SK-N-SH (cell line): Measurements from ENCODE around the gene RBM42. TPM values are rescaled to one million over a fixed set of nuclear protein-coding genes. Genes with fewer than 3 reads are reported as not detected.

Experiments
- CTCF ChIA-PET: fragments of 300-600, 350-600 bp; formaldehyde crosslinking; extraction: SDS; loops from one replicate; lab custom pipeline; 2021; lab: Yijun Ruan, JAX
- POLR2A ChIA-PET: fragments of 350-600 bp; sonication (Branson Sonifier 250); formaldehyde crosslinking; extraction: SDS; loops from one replicate; lab custom pipeline; 2020; ENCODE audit warnings: antibody characterized with exemption, inconsistent platforms; lab: Yijun Ruan, JAX
- DNase-seq: peaks from one replicate; pipeline ENCODE4 v3.0.0; 2012
- H2AFZ ChIP-seq: fragments of 200-600 bp; sonication (generic); 2 replicates; pipeline ENCODE4 v1.8.1; 2016; ENCODE audit warnings: antibody characterized with exemption, mild to moderate bottlenecking, low read depth
- H3F3A ChIP-seq: fragments of 200-600 bp; sonication (generic); replicated peaks from 2 replicates; pipeline ENCODE3; 2016; ENCODE audit warnings: antibody characterized with exemption, mild to moderate bottlenecking; ENCODE audit not compliant: insufficient read depth
- H3K27ac ChIP-seq, 2 experiments: fragments of 200-500 bp in 1 of 2; fragments of 200-600 bp in 1 of 2; sonication (Bioruptor generic) in 1 of 2; sonication (generic), shearing (Covaris generic) in 1 of 2; 2 replicates each; pipeline versions ENCODE4 v1.5.1 to v1.6.1; 2014 to 2016; ENCODE audit warnings: low read depth in 2 of 2, inconsistent platforms in 1 of 2, low read length in 1 of 2, mild to moderate bottlenecking in 1 of 2, mixed read lengths in 1 of 2
- H3K27me3 ChIP-seq: fragments of 200-600 bp; sonication (generic), shearing (Covaris generic); 2 replicates; pipeline ENCODE4 v1.6.1; 2016; ENCODE audit warnings: mixed run types; ENCODE audit not compliant: insufficient read depth
- H3K36me3 ChIP-seq, 2 experiments: fragments of 200-500 bp in 1 of 2; fragments of 200-600 bp in 1 of 2; sonication (Bioruptor generic) in 1 of 2; sonication (generic) in 1 of 2; replicated peaks in 1 of 2; 2 replicates each; pipeline versions ENCODE3 to v1.5.1; 2014 to 2016; ENCODE audit warnings: low read length in 1 of 2, mild to moderate bottlenecking in 1 of 2; ENCODE audit not compliant: insufficient read depth in 2 of 2, control insufficient read depth in 1 of 2
- H3K4me1 ChIP-seq, 2 experiments: fragments of 200-500 bp in 1 of 2; fragments of 200-600 bp in 1 of 2; sonication (Bioruptor generic) in 1 of 2; sonication (generic), shearing (Covaris generic) in 1 of 2; 2 replicates each; pipeline versions ENCODE4 v1.5.1 to v1.6.1; 2014 to 2016; ENCODE audit warnings: low read depth in 1 of 2, low read length in 1 of 2, mixed run types in 1 of 2; ENCODE audit not compliant: insufficient read depth in 2 of 2, control insufficient read depth in 1 of 2
- H3K4me2 ChIP-seq: fragments of 200-600 bp; sonication (generic), shearing (Covaris generic); 2 replicates; pipeline ENCODE4 v1.6.1; 2017; ENCODE audit warnings: mixed run types
- H3K4me3 ChIP-seq, 2 experiments: fragments of 200-500 bp in 1 of 2; fragments of 200-600 bp in 1 of 2; sonication (Bioruptor generic) in 1 of 2; sonication (generic), shearing (Covaris generic) in 1 of 2; 2 replicates each; pipeline versions ENCODE4 v1.5.1 to v1.8.1; 2014 to 2016; ENCODE audit warnings: low read depth in 2 of 2, inconsistent platforms in 1 of 2, low read length in 1 of 2, mild to moderate bottlenecking in 1 of 2, mixed read lengths in 1 of 2, moderate library complexity in 1 of 2
- H3K79me2 ChIP-seq: fragments of 200-600 bp; sonication (generic); 2 replicates; pipeline ENCODE4 v1.8.1; 2017; ENCODE audit warnings: mild to moderate bottlenecking; ENCODE audit not compliant: insufficient read depth
- H3K9ac ChIP-seq: fragments of 200-600 bp; sonication (generic); 2 replicates; pipeline ENCODE4 v1.6.1; 2017; ENCODE audit warnings: mixed run types
- H3K9me2 ChIP-seq: fragments of 200-600 bp; sonication (generic); 2 replicates; pipeline ENCODE4 v1.6.1; 2017; ENCODE audit warnings: mixed run types
- H3K9me3 ChIP-seq: fragments of 200-600 bp; sonication (generic); 2 replicates; pipeline ENCODE4 v1.6.1; 2017; ENCODE audit warnings: mixed run types, mild to moderate bottlenecking, moderate library complexity
- H4K20me1 ChIP-seq: fragments of 200-600 bp; sonication (generic); 2 replicates; pipeline ENCODE4 v1.6.1; 2017; ENCODE audit warnings: mild to moderate bottlenecking, mixed run types; ENCODE audit not compliant: insufficient read depth
- MAX ChIP-seq: IDR thresholded peaks from 2 replicates; pipeline ENCODE4 v1.4.0; 2012; ENCODE audit warnings: low read depth
- MEF2A ChIP-seq: IDR thresholded peaks from 2 replicates; pipeline ENCODE4 v1.4.0; 2012; ENCODE audit warnings: low read depth, borderline replicate concordance
- REST ChIP-seq: IDR thresholded peaks from 2 replicates; pipeline ENCODE4 v1.6.1; 2012; ENCODE audit warnings: mild to moderate bottlenecking, low read depth, low read length, moderate library complexity
- SMC3 ChIP-seq: IDR thresholded peaks from 2 replicates; pipeline ENCODE4 v1.6.1; 2012; ENCODE audit warnings: low read depth, low read length, improper control_type of control experiment
- YY1 ChIP-seq: IDR thresholded peaks from 2 replicates; pipeline ENCODE4 v1.4.0; 2012; ENCODE audit warnings: low read depth, mild to moderate bottlenecking
- WGBS: methylation state at CpG from one replicate; pipeline ENCODE4 v1.1.6; 2017; ENCODE audit warnings: low lambda C conversion rate; 5-methylcytosine and 5-hydroxymethylcytosine counted together
- polyA plus RNA-seq, 3 experiments: library from polyadenylated mRNA; depleted of rRNA; stranded (reverse); fragments of >200 nt; gene quantifications; 2 replicates each; pipeline ENCODE4 v1.2.3, GENCODE V29; 2012

Gene RBM42
- polyA plus RNA-seq, 1 of the 3 experiments (the other 2 are of a cell fraction): 69.9 TPM

DNA sequence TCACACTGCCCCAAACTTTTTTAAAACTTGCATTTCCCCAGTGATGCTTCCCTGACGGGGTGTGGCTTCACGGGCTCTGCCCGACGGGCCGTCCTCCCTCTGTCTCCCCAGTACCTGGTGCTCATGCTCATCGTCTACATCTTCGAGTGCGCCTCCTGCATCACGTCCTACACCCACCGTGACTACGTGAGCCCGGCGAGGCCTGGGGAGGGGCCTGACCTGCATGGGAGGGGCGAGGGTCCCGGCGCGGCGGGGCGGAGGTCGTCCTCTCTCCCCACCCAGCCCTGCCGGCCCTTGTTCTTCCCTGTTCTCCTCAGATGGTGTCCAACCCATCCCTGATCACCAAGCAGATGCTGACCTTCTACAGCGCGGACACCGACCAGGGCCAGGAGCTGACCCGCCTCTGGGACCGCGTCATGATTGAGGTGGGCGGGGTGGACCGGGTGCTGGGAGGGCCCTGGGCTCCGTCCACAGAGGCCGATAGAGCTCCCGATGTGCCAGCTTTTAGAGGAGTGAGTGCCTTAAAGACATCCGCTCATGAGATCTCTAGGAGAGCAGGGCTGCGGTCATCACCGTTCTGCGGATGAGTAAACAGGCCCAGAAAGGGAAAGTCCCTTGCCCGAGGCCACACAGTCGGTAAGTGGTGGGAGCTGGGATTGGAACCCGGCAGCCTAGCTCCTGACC, 44.4 kb downstream of the RBM42 start:
- TF ChIP-seq SMC3 (no peak), MEF2A (no peak), MAX (0 out of 2 replicates have a peak, but pooled peaks have one; percentile 31)
- TF ChIP-seq, all 33 proteins: peak for 1
- POLR2A ChIA-PET: interaction anchor here (1.1 kb wide), 1 partner anchor 25 kb away, joined by 3 read pairs; the partner anchor contains the start of gene COX6B1
- peak overlapping the region; percentile 40 to 65 for H3K4me3 ChIP-seq
- peak; percentile 84 for DNase-seq
- no peaks in the 10 kb centered on the region for H3K9me3 ChIP-seq
- H3K27me3 ChIP-seq: peaks cover 47% of the 10 kb centered on the region; the same call in 1 of the 2 replicates
- 0 out of 2 replicates have a peak overlapping the region, but pooled peaks have one; percentile 17 for H3K9ac ChIP-seq
- H2AFZ ChIP-seq: peak overlapping the region; percentile 93; the same call in 1 of the 2 replicates
- H3K36me3 ChIP-seq: no peaks in the 10 kb centered on the region
- 4% methylated on average over 36 of the region's 39 CpGs for WGBS
- no peaks in the 10 kb centered on the region for H3F3A ChIP-seq
- H3K79me2 ChIP-seq: no peaks in the 10 kb centered on the region
- CTCF ChIA-PET: interaction anchor here (1.0 to 2.7 kb wide), 3 partner anchors 11 to 124 kb away, joined by 3 to 10 read pairs (median 5); no protein-coding TSS in a partner anchor
- no peaks in the 10 kb centered on the region for H4K20me1 ChIP-seq
- H3K27ac ChIP-seq: no peak overlapping the region
- H3K4me2 ChIP-seq: peak overlapping the region; percentile 67
- no peaks in the 10 kb centered on the region for H3K9me2 ChIP-seq
- no peaks in the 10 kb centered on the region; a peak in 1 of 4 replicates for H3K4me1 ChIP-seq

DNA sequence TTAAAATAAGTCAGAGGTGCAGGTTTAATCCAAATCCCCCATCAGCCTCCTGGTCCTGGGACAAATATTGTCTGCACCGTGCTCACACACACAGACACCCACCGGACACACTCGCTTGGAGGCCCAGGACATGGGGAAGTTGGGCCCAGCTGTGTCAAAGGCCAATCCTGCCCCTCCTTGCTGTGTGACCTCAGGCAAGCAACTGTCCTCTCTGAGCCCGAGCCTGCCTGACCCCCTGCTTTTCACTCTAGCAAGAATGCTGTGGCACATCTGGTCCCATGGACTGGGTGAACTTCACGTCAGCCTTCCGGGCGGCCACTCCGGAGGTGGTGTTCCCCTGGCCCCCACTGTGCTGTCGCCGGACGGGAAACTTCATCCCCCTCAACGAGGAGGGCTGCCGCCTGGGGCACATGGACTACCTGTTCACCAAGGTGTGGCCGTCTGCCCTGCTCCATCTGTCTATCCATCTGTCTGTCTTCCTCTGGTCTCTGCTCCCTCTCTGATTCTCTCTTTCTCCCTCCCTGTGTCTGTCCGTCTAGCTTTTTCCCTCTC, 46.8 kb downstream of the RBM42 start:
- TF ChIP-seq REST (no peak), YY1 (no peak)
- WGBS: 20% methylated on average over 9 of the region's 15 CpGs
- no peak overlapping the region for H2AFZ ChIP-seq
- no peaks in the 10 kb centered on the region for H3K9me2 ChIP-seq
- H3K27ac ChIP-seq: no peak overlapping the region
- H3K9ac ChIP-seq: no peak overlapping the region
- no peaks in the 10 kb centered on the region for H3K36me3 ChIP-seq
- H4K20me1 ChIP-seq: no peaks in the 10 kb centered on the region
- no peaks in the 10 kb centered on the region for H3K9me3 ChIP-seq
- H3K4me3 ChIP-seq: no peak overlapping the region
- ChIA-PET CTCF (no interaction called here), POLR2A (no interaction called here)
- H3K4me1 ChIP-seq: no peaks in the 10 kb centered on the region; a peak in 1 of 4 replicates
- H3K4me2 ChIP-seq: no peak overlapping the region
- peaks cover 31% of the 10 kb centered on the region; the same call in 1 of the 2 replicates for H3K27me3 ChIP-seq
- DNase-seq: no peak
- H3F3A ChIP-seq: no peaks in the 10 kb centered on the region
- H3K79me2 ChIP-seq: no peaks in the 10 kb centered on the region

Other genes starting within 250 kb of the RBM42 start
- gene FFAR2, start 180.8 kb upstream of the RBM42 start, polyA plus RNA-seq (2012; rRNA removed): not detected in 2 replicates
- not detected in 2 replicates for gene KRTDAP, start 138.6 kb upstream of the RBM42 start, polyA plus RNA-seq (2012; rRNA removed)
- not detected in 2 replicates for gene DMKN, start 115.4 kb upstream of the RBM42 start, polyA plus RNA-seq (2012; rRNA removed)
- 0.16 and 0.25 TPM in 2 replicates for gene SBSN, start 100.7 kb upstream of the RBM42 start, polyA plus RNA-seq (2012; rRNA removed)
- gene GAPDHS, start 95.6 kb upstream of the RBM42 start, polyA plus RNA-seq (2012; rRNA removed): not detected in 2 replicates
- gene TMEM147, start 83.4 kb upstream of the RBM42 start, polyA plus RNA-seq (2012; rRNA removed): 201 and 202 TPM in 2 replicates
- gene ATP4A, start 65.4 kb upstream of the RBM42 start, polyA plus RNA-seq (2012; rRNA removed): not detected in 2 replicates
- gene PMIS2, start 42.9 kb upstream of the RBM42 start, polyA plus RNA-seq (2012; rRNA removed): not detected in 2 replicates
- 5.1 and 7.1 TPM in 2 replicates for gene HAUS5, start 16.3 kb upstream of the RBM42 start, polyA plus RNA-seq (2012; rRNA removed)
- gene ETV2, start 12.7 kb downstream of the RBM42 start, polyA plus RNA-seq (2012; rRNA removed): 0.84 and 1.6 TPM in 2 replicates
- 826 and 889 TPM in 2 replicates for gene COX6B1, start 19.3 kb downstream of the RBM42 start, polyA plus RNA-seq (2012; rRNA removed)
- gene UPK1A, start 37.5 kb downstream of the RBM42 start, polyA plus RNA-seq (2012; rRNA removed): 0.11 and 0.16 TPM in 2 replicates
- gene ZBTB32, start 75.5 kb downstream of the RBM42 start, polyA plus RNA-seq (2012; rRNA removed): not detected in 2 replicates
- gene KMT2B, start 89.0 kb downstream of the RBM42 start, polyA plus RNA-seq (2012; rRNA removed): 18.2 and 29.2 TPM in 2 replicates
- 5.1 and 5.6 TPM in 2 replicates for gene IGFLR1, start 113.4 kb downstream of the RBM42 start, polyA plus RNA-seq (2012; rRNA removed)
- 25.9 and 29.4 TPM in 2 replicates for gene U2AF1L4, start 116.4 kb downstream of the RBM42 start, polyA plus RNA-seq (2012; rRNA removed)
- 66.3 and 99.2 TPM in 2 replicates for gene PSENEN, start 116.6 kb downstream of the RBM42 start, polyA plus RNA-seq (2012; rRNA removed)
- 21.1 and 25.2 TPM in 2 replicates for gene LIN37, start 119.5 kb downstream of the RBM42 start, polyA plus RNA-seq (2012; rRNA removed)
- gene HSPB6, start 128.0 kb downstream of the RBM42 start, polyA plus RNA-seq (2012; rRNA removed): 0.10 and 0.43 TPM in 2 replicates
- 12.3 and 12.5 TPM in 2 replicates for gene PROSER3, start 129.1 kb downstream of the RBM42 start, polyA plus RNA-seq (2012; rRNA removed)
- 6.5 and 7.8 TPM in 2 replicates for gene ARHGAP33, start 146.5 kb downstream of the RBM42 start, polyA plus RNA-seq (2012; rRNA removed)
- not detected in 2 replicates for gene PRODH2, start 183.8 kb downstream of the RBM42 start, polyA plus RNA-seq (2012; rRNA removed)
- not detected in 2 replicates for gene NPHS1, start 223.5 kb downstream of the RBM42 start, polyA plus RNA-seq (2012; rRNA removed)
- 0.21 and 0.37 TPM in 2 replicates for gene KIRREL2, start 227.9 kb downstream of the RBM42 start, polyA plus RNA-seq (2012; rRNA removed)
- gene APLP1, start 239.5 kb downstream of the RBM42 start, polyA plus RNA-seq (2012; rRNA removed): 31.8 and 66.7 TPM in 2 replicates